Activated naive CD4-positive, alpha-beta T cell treated with anti-CD3 and anti-CD28 coated beads for 36 hours (primary cell): ENCODE results near the gene OTUD4. TPM values are rescaled to one million over a fixed set of nuclear protein-coding genes. Genes with fewer than 3 reads are reported as not detected.

Experiments used
- CTCF ChIA-PET: fragments of 350-600 bp; sonication (Branson Sonifier 250); formaldehyde crosslinking; loops from one replicate; lab custom pipeline; 2021; ENCODE audit warnings: antibody characterized with exemption; lab: Charles Lee
- DNase-seq: peaks from one replicate; pipeline ENCODE4 v3.0.0-alpha.2; 2020
- H3K27ac Mint-ChIP-seq: one replicate; pipeline ENCODE4 v1.8.0; 2021; ENCODE audit warnings: mild to moderate bottlenecking, mixed read lengths
- H3K27me3 Mint-ChIP-seq: one replicate; pipeline ENCODE4 v1.8.0; 2021; ENCODE audit warnings: low read depth, mixed read lengths
- H3K36me3 Mint-ChIP-seq: one replicate; pipeline ENCODE4 v1.8.0; 2021; ENCODE audit warnings: low read depth, mixed read lengths
- H3K4me1 Mint-ChIP-seq: one replicate; pipeline ENCODE4 v1.8.0; 2021; ENCODE audit warnings: low read depth, mixed read lengths
- H3K4me3 Mint-ChIP-seq: one replicate; pipeline ENCODE4 v1.8.0; 2021; ENCODE audit warnings: mild to moderate bottlenecking, moderate library complexity, mixed read lengths
- H3K9me3 Mint-ChIP-seq: one replicate; pipeline ENCODE4 v1.8.0; 2021; ENCODE audit warnings: mixed read lengths
- intact Hi-C: fragments of 100-400 bp; cut with micrococcal nuclease; formaldehyde crosslinking; loops from one replicate; pipeline ENCODE4 v1.15.1; 2023
- total RNA-seq, 2 experiments: library from RNA; stranded (reverse); gene quantifications; one replicate each; pipeline ENCODE4 v1.2.3, GENCODE V29; 2021

The OTUD4 gene
- total RNA-seq, 2 experiments from 2014 or later: 35.9 to 37.1 TPM

DNA sequence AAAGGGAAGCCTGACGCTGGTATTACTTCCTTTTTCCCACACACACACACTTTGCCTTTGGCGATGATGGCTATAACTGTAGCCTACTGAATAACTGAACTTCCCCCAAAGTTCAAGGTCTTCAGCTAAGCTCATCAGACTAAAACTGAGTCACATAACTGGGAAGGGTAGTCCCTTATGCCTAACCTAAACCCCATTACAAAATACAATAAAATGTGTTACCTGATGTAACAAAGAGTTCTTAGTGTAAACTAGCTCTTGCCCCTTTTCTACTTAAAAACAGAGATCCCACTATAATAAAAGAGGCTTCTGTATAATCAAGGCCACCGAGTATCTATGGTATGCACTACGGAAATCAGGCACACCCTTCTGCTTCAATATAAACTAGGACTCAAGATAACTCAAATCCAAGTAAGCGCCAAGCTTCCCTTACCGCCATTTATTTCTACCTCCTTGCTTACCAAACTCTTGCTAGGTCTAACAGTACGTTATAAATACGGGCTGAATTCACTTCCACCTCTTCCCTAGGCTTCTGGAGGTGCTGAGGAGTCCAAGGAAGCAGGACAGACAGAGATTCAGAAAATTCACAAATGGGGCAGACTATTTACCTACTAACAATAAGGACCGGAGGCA lies 2.4 kb downstream of the OTUD4 start:
- CTCF ChIA-PET: interaction anchor here (0.6 to 1.4 kb wide), 5 partner anchors 9 to 439 kb away, joined by 3 to 7 read pairs (median 4); no protein-coding TSS in a partner anchor
- no peaks in the 10 kb centered on the region for H3K27me3 Mint-ChIP-seq
- H3K9me3 Mint-ChIP-seq: no peaks in the 10 kb centered on the region
- peak overlapping the region; percentile 98 for H3K27ac Mint-ChIP-seq
- intact Hi-C loops: loop anchor here (1.0 kb wide), 1 partner anchor 24 kb away; no protein-coding TSS in a partner anchor
- peaks cover 30% of the 10 kb centered on the region for H3K36me3 Mint-ChIP-seq
- peak; percentile 18 for DNase-seq
- peak overlapping the region; percentile 93 for H3K4me3 Mint-ChIP-seq
- peaks cover 46% of the 10 kb centered on the region for H3K4me1 Mint-ChIP-seq

DNA sequence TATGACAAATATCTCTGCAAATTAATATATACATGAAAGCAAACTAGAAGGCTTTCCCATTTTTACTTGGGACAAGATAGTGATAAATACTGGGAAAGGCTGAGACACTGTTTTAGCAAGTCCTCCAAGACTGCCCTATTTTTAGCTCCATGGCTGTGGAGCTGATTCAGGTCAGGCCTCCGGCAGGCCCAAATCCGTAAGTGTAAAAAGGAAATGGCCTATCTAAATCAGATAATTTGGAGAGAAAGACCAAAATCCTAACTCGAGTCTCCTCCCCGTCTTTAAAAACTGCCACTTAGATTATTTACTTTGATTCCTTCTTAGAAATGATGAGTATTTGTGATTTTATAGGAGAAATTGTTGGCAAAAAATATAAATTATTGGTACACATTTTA lies 2.9 kb downstream of the OTUD4 start:
- CTCF ChIA-PET: interaction anchor here (0.6 to 1.4 kb wide), 5 partner anchors 9 to 440 kb away, joined by 3 to 7 read pairs (median 4); no protein-coding TSS in a partner anchor
- peak overlapping the region; percentile 98 for H3K27ac Mint-ChIP-seq
- H3K36me3 Mint-ChIP-seq: peaks cover 32% of the 10 kb centered on the region
- no peak for DNase-seq
- H3K27me3 Mint-ChIP-seq: no peaks in the 10 kb centered on the region
- H3K4me3 Mint-ChIP-seq: peak overlapping the region; percentile 93
- intact Hi-C loops: loop anchor here (1.0 kb wide), 1 partner anchor 23 kb away; no protein-coding TSS in a partner anchor
- no peaks in the 10 kb centered on the region for H3K9me3 Mint-ChIP-seq
- H3K4me1 Mint-ChIP-seq: peaks cover 49% of the 10 kb centered on the region

DNA sequence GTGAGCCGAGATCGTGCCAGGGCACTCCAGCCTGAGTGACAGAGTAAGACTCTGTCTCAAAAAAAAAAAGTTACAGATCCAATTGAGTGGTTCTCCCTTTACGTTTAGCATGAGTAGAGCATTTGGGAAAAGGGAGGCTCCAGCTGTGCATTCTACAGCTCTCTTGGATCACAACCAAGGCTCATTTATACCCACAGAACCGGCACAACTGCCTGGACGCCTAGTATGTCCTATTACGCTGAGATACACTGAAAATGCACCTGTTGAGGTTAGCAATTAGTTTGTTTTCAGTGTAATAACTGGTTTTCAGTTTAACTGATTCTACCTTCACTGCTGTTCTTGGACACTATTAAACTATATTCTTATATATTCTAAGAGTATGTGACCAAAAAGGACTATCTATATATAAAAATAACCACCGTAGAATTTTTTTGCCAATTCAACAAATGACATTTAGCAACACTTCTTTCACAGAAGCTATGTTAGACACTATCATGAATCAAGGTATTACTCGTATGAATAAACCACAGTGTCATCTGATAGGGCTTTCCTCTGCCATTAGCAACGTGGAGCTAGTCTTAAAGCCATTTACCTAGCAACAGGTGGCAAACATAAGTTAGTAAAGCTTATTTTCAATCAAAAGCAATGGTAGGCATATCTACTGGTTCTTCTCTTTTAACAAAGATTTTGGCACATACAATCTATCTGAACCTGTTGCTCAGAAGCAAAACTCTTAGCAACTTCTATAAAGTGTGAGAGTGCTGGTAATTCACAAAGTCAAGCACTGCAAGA lies 3.6 kb downstream of the OTUD4 start:
- Mint-ChIP-seq H3K27me3 (no peaks in the 10 kb centered on the region), H3K36me3 (peaks cover 34% of the 10 kb centered on the region), H3K9me3 (no peaks in the 10 kb centered on the region), H3K4me1 (peaks cover 48% of the 10 kb centered on the region), H3K27ac (peak overlapping the region; percentile 98), H3K4me3 (peak overlapping the region; percentile 93)
- CTCF ChIA-PET: interaction anchor here (0.6 to 1.4 kb wide), 3 partner anchors 22 to 91 kb away, joined by 3 to 4 read pairs (median 4); no protein-coding TSS in a partner anchor
- intact Hi-C loops: loop anchor here (1.0 kb wide), 1 partner anchor 23 kb away; no protein-coding TSS in a partner anchor
- peak; percentile 17 for DNase-seq

DNA sequence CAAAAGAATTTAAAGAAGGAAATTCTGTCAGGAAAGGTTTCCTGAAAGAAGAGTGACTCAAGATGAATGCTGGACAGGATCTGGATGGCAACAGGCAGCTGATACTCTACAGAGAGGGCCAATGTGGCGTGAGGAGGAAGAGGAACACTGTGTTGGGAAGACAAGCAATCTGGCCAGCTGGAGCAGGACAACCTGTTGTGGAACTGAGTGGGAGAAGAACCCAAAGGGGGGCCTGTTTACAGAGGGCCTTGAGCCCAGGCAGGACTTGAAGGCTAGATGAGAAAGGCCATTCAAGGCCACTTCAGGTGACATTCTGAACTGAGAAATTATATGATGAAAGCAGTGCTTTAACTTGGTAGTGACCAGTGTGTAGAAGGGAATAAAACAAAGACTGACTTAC lies 8.5 kb downstream of the OTUD4 start:
- H3K36me3 Mint-ChIP-seq: peaks cover 42% of the 10 kb centered on the region
- DNase-seq: no peak
- H3K27me3 Mint-ChIP-seq: no peaks in the 10 kb centered on the region
- H3K27ac Mint-ChIP-seq: no peak overlapping the region
- peaks cover 45% of the 10 kb centered on the region for H3K4me1 Mint-ChIP-seq
- no peaks in the 10 kb centered on the region for H3K9me3 Mint-ChIP-seq
- CTCF ChIA-PET: no interaction called here
- intact Hi-C loops: no loop called here
- no peak overlapping the region for H3K4me3 Mint-ChIP-seq

DNA sequence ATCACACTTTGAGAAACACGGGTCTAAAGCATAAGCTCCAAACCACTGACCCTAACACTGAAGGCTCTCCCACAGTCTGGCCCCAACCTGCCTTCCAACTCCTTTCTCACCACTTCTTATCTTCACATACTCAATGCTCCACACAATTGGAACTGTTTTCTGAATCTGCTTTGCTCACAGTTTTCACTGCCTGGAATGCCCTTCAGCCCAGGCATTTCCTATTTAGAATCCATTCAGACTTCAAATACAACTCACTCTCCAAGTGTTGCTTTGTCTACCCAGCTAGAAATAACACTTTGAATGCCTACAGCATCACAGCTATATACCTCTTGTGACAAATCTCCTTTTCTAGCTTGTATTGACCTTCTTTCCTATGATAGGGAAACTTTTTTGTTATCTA lies 10.2 kb downstream of the OTUD4 start:
- H3K36me3 Mint-ChIP-seq: peaks cover 46% of the 10 kb centered on the region
- peaks cover 36% of the 10 kb centered on the region for H3K4me1 Mint-ChIP-seq
- CTCF ChIA-PET: interaction anchor here (1.1 kb wide), 1 partner anchor 10 kb away, joined by 3 read pairs; no protein-coding TSS in a partner anchor
- no peak overlapping the region for H3K4me3 Mint-ChIP-seq
- intact Hi-C loops: no loop called here
- H3K9me3 Mint-ChIP-seq: no peaks in the 10 kb centered on the region
- H3K27ac Mint-ChIP-seq: no peak overlapping the region
- no peaks in the 10 kb centered on the region for H3K27me3 Mint-ChIP-seq
- DNase-seq: no peak

DNA sequence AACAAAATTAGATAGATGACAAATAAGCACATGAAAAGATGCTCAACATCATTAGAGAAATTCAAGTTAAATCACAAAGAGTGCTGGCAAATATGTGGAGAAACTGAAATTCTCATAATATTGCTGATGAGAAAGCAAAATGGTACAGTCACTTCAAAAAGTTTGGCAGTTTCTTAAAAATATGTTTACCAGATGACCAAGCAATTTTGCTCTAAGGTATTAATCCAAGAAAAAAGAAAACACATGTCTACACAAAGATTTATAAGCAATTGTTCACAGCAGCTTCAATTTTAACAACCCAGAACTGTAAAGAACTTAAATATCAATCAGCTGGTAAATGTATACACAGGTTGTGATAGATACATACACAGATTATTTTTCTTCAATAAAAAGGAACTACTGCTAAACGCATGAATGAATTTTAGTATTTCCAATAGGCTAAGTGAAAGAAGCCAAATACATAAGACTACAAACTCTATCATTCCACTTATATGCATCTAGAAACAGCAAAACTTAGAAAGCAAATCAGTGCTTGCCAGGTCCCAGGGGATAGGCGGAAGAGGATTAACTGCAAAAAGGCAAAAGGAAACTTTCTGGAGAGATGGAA lies 11.7 kb downstream of the OTUD4 start:
- Mint-ChIP-seq H3K4me1 (peaks cover 25% of the 10 kb centered on the region), H3K27ac (no peak overlapping the region), H3K27me3 (no peaks in the 10 kb centered on the region), H3K4me3 (no peak overlapping the region), H3K9me3 (no peaks in the 10 kb centered on the region), H3K36me3 (peaks cover 35% of the 10 kb centered on the region)
- DNase-seq: no peak
- intact Hi-C loops: no loop called here
- CTCF ChIA-PET: no interaction called here

DNA sequence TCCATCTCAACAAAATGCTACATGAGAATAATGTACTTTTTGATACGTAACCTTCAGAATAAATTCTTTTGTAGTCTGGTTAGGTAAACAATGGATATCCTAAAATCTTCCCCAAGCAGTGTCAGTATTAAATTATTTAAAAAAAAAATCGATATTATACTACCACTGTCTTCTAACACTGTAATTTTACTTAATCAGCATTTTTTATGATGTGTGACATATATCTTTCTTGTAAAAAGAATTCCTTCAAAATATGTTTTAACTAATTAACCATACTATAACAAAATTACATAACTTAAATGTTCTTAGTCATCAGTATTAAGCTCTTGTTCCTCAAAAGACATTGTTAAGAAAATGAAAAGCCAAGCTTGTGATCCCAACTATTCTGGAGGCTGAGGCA lies 12.5 kb downstream of the OTUD4 start:
- intact Hi-C loops: no loop called here
- no peak overlapping the region for H3K27ac Mint-ChIP-seq
- H3K4me3 Mint-ChIP-seq: no peak overlapping the region
- H3K27me3 Mint-ChIP-seq: no peaks in the 10 kb centered on the region
- H3K36me3 Mint-ChIP-seq: peaks cover 32% of the 10 kb centered on the region
- H3K9me3 Mint-ChIP-seq: no peaks in the 10 kb centered on the region
- DNase-seq: no peak
- CTCF ChIA-PET: no interaction called here
- H3K4me1 Mint-ChIP-seq: peaks cover 20% of the 10 kb centered on the region

DNA sequence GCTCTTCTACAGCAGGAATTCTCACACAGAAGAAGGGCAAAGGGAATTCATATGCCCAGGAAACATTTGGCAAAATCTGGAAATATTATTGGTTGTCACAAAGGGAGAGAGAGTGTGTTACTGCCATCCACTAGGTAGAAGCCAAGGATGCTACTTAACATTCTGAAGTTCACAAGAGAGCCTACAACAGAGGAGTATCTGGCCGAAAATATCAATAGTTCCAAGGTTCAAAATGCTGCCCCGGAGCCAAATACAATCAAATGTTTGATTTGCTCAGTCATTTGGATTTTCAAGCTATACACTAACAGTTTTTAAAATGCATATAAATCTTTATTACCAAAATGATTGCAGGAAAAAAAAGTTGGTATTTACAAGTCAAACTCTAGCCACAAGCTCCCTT lies 18.8 kb downstream of the OTUD4 start:
- Mint-ChIP-seq H3K4me1 (peaks cover 7% of the 10 kb centered on the region), H3K27me3 (no peaks in the 10 kb centered on the region), H3K9me3 (no peaks in the 10 kb centered on the region), H3K36me3 (peaks cover 20% of the 10 kb centered on the region), H3K27ac (no peak overlapping the region), H3K4me3 (no peak overlapping the region)
- intact Hi-C loops: no loop called here
- CTCF ChIA-PET: interaction anchor here (1.1 to 1.9 kb wide), 3 partner anchors 11 to 30 kb away, joined by 3 read pairs; no protein-coding TSS in a partner anchor
- DNase-seq: no peak

DNA sequence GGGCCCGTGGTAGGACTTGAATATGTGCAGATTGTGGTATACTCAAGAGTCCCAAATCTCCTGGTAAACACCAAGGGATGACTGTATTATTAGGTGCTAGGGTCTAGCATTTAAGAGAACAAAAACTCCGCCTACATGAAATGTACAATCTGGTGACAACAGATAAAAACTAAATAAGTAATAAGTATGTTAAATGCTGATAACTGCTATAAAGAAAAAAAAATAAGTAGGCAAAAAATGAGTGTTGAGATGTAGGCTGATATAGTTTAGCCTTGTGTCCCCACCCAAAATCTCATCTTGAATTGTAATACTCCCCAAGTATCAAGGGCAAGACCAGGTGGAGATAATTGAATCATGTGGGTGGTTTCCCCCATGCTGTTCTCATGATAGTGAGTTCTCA lies 23.4 kb downstream of the OTUD4 start:
- no peaks in the 10 kb centered on the region for H3K9me3 Mint-ChIP-seq
- H3K36me3 Mint-ChIP-seq: peaks cover 36% of the 10 kb centered on the region
- intact Hi-C loops: no loop called here
- H3K4me1 Mint-ChIP-seq: peaks cover 11% of the 10 kb centered on the region
- no peak overlapping the region for H3K27ac Mint-ChIP-seq
- CTCF ChIA-PET: interaction anchor here (1.4 kb wide), 1 partner anchor 45 kb away, joined by 3 read pairs; no protein-coding TSS in a partner anchor
- no peak for DNase-seq
- no peaks in the 10 kb centered on the region for H3K27me3 Mint-ChIP-seq
- H3K4me3 Mint-ChIP-seq: no peak overlapping the region

DNA sequence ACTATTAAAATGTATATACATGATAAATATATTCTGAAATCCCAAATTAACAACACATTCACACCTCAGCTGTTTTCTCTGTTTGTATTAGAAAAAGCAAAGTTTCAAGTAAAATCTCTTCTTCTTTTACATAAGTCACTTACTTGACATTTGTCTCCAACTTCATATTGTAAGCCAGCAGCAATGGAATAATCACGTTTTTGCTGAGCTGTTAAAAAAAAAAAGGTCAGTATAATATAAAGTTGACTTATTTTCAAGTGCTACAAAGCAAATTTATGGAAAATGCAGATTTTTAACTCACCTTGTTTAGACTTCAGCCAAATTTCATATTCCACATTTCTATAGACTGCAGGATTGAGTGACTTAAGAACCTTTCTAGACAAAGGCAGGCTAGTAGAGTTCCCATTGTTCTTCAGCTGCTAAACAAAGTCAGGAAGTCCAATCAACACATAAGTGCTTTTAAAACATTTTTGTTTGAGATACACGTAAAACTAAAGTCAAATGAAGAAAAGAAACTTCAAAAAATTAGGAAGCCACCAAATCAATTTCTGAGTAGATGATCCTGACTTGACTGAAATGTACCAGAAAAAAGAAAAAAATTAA lies 25.0 kb downstream of the OTUD4 start:
- H3K27me3 Mint-ChIP-seq: no peaks in the 10 kb centered on the region
- intact Hi-C loops: no loop called here
- H3K9me3 Mint-ChIP-seq: no peaks in the 10 kb centered on the region
- no peak for DNase-seq
- H3K36me3 Mint-ChIP-seq: peaks cover 35% of the 10 kb centered on the region
- peaks cover 11% of the 10 kb centered on the region for H3K4me1 Mint-ChIP-seq
- CTCF ChIA-PET: interaction anchor here (0.6 to 1.4 kb wide), 3 partner anchors 21 to 44 kb away, joined by 3 read pairs; no protein-coding TSS in a partner anchor
- H3K4me3 Mint-ChIP-seq: no peak overlapping the region
- H3K27ac Mint-ChIP-seq: no peak overlapping the region

DNA sequence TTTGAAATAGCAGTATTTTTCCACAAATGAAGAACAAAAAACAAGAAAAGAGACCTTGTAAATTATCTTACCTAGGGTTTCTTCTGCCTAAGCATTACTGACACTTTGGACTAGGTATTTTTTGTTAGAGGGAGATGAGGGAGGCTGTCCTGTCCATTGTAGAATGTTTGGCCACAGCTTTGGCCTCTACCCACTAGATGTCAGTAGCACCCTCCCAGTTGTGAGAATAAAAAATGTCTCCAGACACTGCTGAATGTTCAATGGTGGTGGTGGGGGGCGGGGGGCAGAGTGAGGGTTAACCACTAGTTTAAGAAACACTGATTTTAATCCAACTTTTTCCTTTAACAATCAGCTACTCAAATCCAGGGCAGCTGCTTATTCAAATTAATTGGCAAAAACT lies 25.8 kb downstream of the OTUD4 start:
- DNase-seq: no peak
- intact Hi-C loops: loop anchor here (1.0 kb wide), 1 partner anchor 23 kb away; no protein-coding TSS in a partner anchor
- Mint-ChIP-seq H3K36me3 (peaks cover 40% of the 10 kb centered on the region), H3K9me3 (no peaks in the 10 kb centered on the region), H3K4me3 (no peak overlapping the region), H3K4me1 (peaks cover 12% of the 10 kb centered on the region), H3K27ac (no peak overlapping the region), H3K27me3 (no peaks in the 10 kb centered on the region)
- CTCF ChIA-PET: interaction anchor here (1.1 kb wide), 1 partner anchor 22 kb away, joined by 3 read pairs; no protein-coding TSS in a partner anchor
